ENCODE results near the gene DKK1. TPM values are rescaled to one million over a fixed set of nuclear protein-coding genes. Genes with fewer than 3 reads are reported as not detected.
"Not testable (repeated sequence)": the region's sequence is repeated elsewhere in the genome, so short reads cannot be mapped to it uniquely, and the experiment has no call there.

Gene DKK1
- total RNA-seq, 1 donor from 2014 or later: 2.5 TPM

GRCh38 chr10:52351914-52352330 is 37.8 kb downstream of the DKK1 start:
- no peak for ATAC-seq
- Histone ChIP-seq H3K4me1 (no peaks in the 10 kb centered on the region), H3K36me3 (no peaks in the 10 kb centered on the region), H3K27ac (no peak overlapping the region), H3K27me3 (ENCODE audit: low read depth) (no peaks in the 10 kb centered on the region), H3K9me3 (no peaks in the 10 kb centered on the region), H3K4me3 (no peak overlapping the region)
- no peak for TF ChIP-seq CTCF (IDR thresholded peaks at IDR 0.05)
- no peak for DNase-seq
- intact Hi-C loops (cut with DNase I): no loop called here

- H3K4me1 ChIP-seq: no peaks in the 10 kb centered on the region
- intact Hi-C loops (cut with DNase I): no loop called here
- no peaks in the 10 kb centered on the region for H3K27me3 ChIP-seq (ENCODE audit: low read depth)
- H3K27ac ChIP-seq: no peak overlapping the region
- TF ChIP-seq CTCF (IDR thresholded peaks at IDR 0.05): no peak
- ATAC-seq: no peak
- no peak overlapping the region for H3K4me3 ChIP-seq
- H3K36me3 ChIP-seq: no peaks in the 10 kb centered on the region
- H3K9me3 ChIP-seq: no peaks in the 10 kb centered on the region
- DNase-seq: no peak
Observed at GRCh38 chr10:52353205-52353604, 39.1 kb downstream of the DKK1 start.

- DNase-seq (no peak), ATAC-seq (peak in 1 of 2 donors; percentile 19)
- Histone ChIP-seq H3K27ac (no peak overlapping the region), H3K4me1 (no peaks in the 10 kb centered on the region), H3K9me3 (no peaks in the 10 kb centered on the region), H3K36me3 (no peaks in the 10 kb centered on the region), H3K27me3 (ENCODE audit: low read depth) (no peaks in the 10 kb centered on the region), H3K4me3 (no peak overlapping the region)
- no peak for TF ChIP-seq CTCF (IDR thresholded peaks at IDR 0.05)
- intact Hi-C loops (cut with DNase I): no loop called here
Observed at GRCh38 chr10:52353960-52354394, 39.9 kb downstream of the DKK1 start.

GRCh38 chr10:52357971-52358370 is 43.9 kb downstream of the DKK1 start:
- H3K27me3 ChIP-seq (ENCODE audit: low read depth): no peaks in the 10 kb centered on the region
- no peak overlapping the region for H3K4me3 ChIP-seq
- no peaks in the 10 kb centered on the region for H3K36me3 ChIP-seq
- ATAC-seq (no peak), DNase-seq (no peak)
- no peak for TF ChIP-seq CTCF (IDR thresholded peaks at IDR 0.05)
- intact Hi-C loops (cut with DNase I): no loop called here
- H3K27ac ChIP-seq: no peak overlapping the region
- H3K4me1 ChIP-seq: no peaks in the 10 kb centered on the region
- no peaks in the 10 kb centered on the region for H3K9me3 ChIP-seq

- Histone ChIP-seq H3K4me3 (no peak overlapping the region), H3K4me1 (no peaks in the 10 kb centered on the region), H3K27me3 (ENCODE audit: low read depth) (no peaks in the 10 kb centered on the region), H3K9me3 (no peaks in the 10 kb centered on the region), H3K27ac (no peak overlapping the region), H3K36me3 (no peaks in the 10 kb centered on the region)
- intact Hi-C loops (cut with DNase I): no loop called here
- ATAC-seq (no peak), DNase-seq (no peak)
- TF ChIP-seq CTCF (IDR thresholded peaks at IDR 0.05): no peak
Observed at GRCh38 chr10:52359441-52359840, 45.4 kb downstream of the DKK1 start.

- intact Hi-C loops (cut with DNase I): not testable (repeated sequence)
Observed at GRCh38 chr10:52365547-52366432, 51.7 kb downstream of the DKK1 start.

More at GRCh38 chr10:52365547-52366432, 51.7 kb downstream of the DKK1 start:
- DNase-seq; H3K36me3 ChIP-seq; ATAC-seq; H3K4me3 ChIP-seq; H3K9me3 ChIP-seq; H3K27me3 ChIP-seq (ENCODE audit: low read depth); H3K4me1 ChIP-seq; H3K27ac ChIP-seq: not testable (repeated sequence)
